HG03354 (cell line): ENCODE measurements around the gene PADI4.

ENCODE experiments used
- ATAC-seq: cut with Tn5 transposase; IDR thresholded peaks from one replicate; pipeline ENCODE4 v1.9.1; 2021; ENCODE audit warnings: mild to moderate bottlenecking; ENCODE audit not compliant: unreplicated experiment, poor library complexity, severe bottlenecking

The PADI4 gene

DNA sequence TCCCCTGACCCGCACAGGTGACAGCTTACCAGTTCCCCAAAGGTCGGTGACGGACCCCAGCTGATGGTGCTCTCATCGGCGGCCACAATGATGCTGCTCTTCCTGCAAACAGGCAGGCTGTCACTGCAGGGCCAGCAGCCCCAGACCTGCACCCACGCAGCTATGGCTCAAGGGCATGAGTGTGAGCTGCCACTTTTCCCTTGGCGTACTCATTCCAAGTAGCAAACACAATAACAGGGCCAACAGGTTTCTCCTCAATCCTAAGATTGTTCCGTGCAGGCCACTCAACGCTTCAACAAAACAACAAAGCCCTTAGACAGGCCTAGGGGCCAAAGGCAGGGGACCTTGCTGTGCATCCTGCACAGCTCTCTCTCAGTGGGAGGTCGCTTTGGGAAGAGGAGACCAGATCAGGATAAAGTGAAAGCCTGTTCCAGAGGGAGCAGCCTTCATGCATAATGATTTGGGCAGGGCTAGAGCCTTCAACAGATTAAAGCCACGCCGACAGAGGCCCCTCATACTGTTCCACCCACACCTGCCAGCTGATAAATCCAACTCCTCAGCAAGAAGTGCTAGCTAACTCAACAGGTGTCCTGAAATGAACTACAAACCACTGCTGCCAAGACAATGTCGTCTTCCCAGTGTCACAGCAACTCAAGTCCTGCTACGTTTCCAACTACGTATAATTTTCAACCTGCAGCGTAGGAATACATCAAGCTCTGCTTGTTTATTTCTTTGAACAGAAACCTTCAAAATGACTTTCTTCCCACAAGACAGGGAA, 104.3 kb downstream of the PADI4 start:
- no peak for ATAC-seq
